HepG2 (cell line): ENCODE data around the gene MBTD1. TPM values are rescaled to one million over a fixed set of nuclear protein-coding genes. Genes with fewer than 3 reads are reported as not detected.
A peak's percentile ranks its signal among the peaks of the same experiment; 100 is the strongest.

Experiments used
- ATF6 ChIP-seq: sonication (generic); formaldehyde crosslinking; conservative IDR thresholded peaks from 2 replicates; pipeline ENCODE4 v1.4.0; 2020; ENCODE audit warnings: missing genetic modification reagents
- ATF7 ChIP-seq, 2 experiments: fragments of 450-650 bp in 1 of 2; sonication (generic) in 1 of 2; formaldehyde crosslinking in 1 of 2; IDR thresholded peaks; 2 replicates each; pipeline versions ENCODE4 v1.4.0 to v1.6.1; 2016 to 2020; ENCODE audit warnings: antibody characterized with exemption in 1 of 2, mild to moderate bottlenecking in 1 of 2, missing genetic modification reagents in 1 of 2
- CSRNP1 ChIP-seq: sonication (generic); formaldehyde crosslinking; IDR thresholded peaks from 2 replicates; pipeline ENCODE4 v1.8.1; 2023; ENCODE audit warnings: mild to moderate bottlenecking, missing genetic modification reagents
- GFI1 ChIP-seq: sonication (generic); formaldehyde crosslinking; IDR thresholded peaks from 2 replicates; pipeline ENCODE4 v1.5.0; 2020; ENCODE audit warnings: missing genetic modification reagents, mild to moderate bottlenecking, borderline replicate concordance
- HOXA3 ChIP-seq: sonication (generic); formaldehyde crosslinking; IDR thresholded peaks from 2 replicates; pipeline ENCODE4 v1.5.0; 2020; ENCODE audit warnings: missing genetic modification reagents
- KMT2B ChIP-seq: IDR thresholded peaks from 2 replicates; pipeline ENCODE4 v1.6.1; 2016; ENCODE audit warnings: missing genetic modification reagents, missing compliant biosample characterization
- MAFK ChIP-seq, 2 experiments: IDR thresholded peaks in 1 of 2; conservative IDR thresholded peaks in 1 of 2; 2 replicates each; pipeline ENCODE4 v1.6.1; 2011; ENCODE audit warnings: improper control_type of control experiment in 2 of 2, low read length in 2 of 2
- POLR2A ChIP-seq, 2 experiments: IDR thresholded peaks; 2 replicates each; pipeline ENCODE4 v1.6.1; 2011; ENCODE audit warnings: low read depth in 2 of 2, low read length in 2 of 2, mild to moderate bottlenecking in 1 of 2, moderate library complexity in 1 of 2; ENCODE audit not compliant: insufficient read depth in 1 of 2
- SNRNP70 ChIP-seq: fragments of 200-400 bp; formaldehyde crosslinking; IDR thresholded peaks from 2 replicates; pipeline ENCODE4 v1.6.1; 2017; ENCODE audit warnings: mild to moderate bottlenecking, low read depth, low read length, moderate library complexity
- ZBTB10 ChIP-seq: sonication (generic); formaldehyde crosslinking; IDR thresholded peaks from 2 replicates; pipeline ENCODE4 v1.4.0; 2020; ENCODE audit warnings: missing genetic modification reagents, borderline replicate concordance
- ZBTB20 ChIP-seq: sonication (generic); formaldehyde crosslinking; IDR thresholded peaks from 2 replicates; pipeline ENCODE4 v1.8.1; 2023; ENCODE audit warnings: missing genetic modification reagents, low read depth, mild to moderate bottlenecking, borderline replicate concordance
- ZNF10 ChIP-seq: sonication (generic); formaldehyde crosslinking; IDR thresholded peaks from 2 replicates; pipeline ENCODE4 v1.4.0; 2020; ENCODE audit warnings: mild to moderate bottlenecking, low read depth, missing genetic modification reagents, borderline replicate concordance
- ZNF484 ChIP-seq: sonication (generic); formaldehyde crosslinking; IDR thresholded peaks from 2 replicates; pipeline ENCODE4 v1.5.1; 2020; ENCODE audit warnings: mild to moderate bottlenecking, low read depth, missing genetic modification reagents, borderline replicate concordance
- ZNF558 ChIP-seq: sonication (generic); formaldehyde crosslinking; IDR thresholded peaks from 2 replicates; pipeline ENCODE4 v1.9.0; 2022; ENCODE audit warnings: mild to moderate bottlenecking, missing genetic modification reagents, borderline replicate concordance
- ZNF713 ChIP-seq: sonication (generic); formaldehyde crosslinking; IDR thresholded peaks from 2 replicates; pipeline ENCODE4 v1.4.0; 2020; ENCODE audit warnings: mild to moderate bottlenecking, missing genetic modification reagents
- ZNF737 ChIP-seq: sonication (generic); formaldehyde crosslinking; IDR thresholded peaks from 2 replicates; pipeline ENCODE4 v1.5.0; 2020; ENCODE audit warnings: missing genetic modification reagents, mild to moderate bottlenecking, borderline replicate concordance
- polyA plus RNA-seq, 8 experiments: library from polyadenylated mRNA; depleted of rRNA in 3 of 8; stranded (reverse) in 7 of 8; unstranded in 1 of 8; fragments of >200 nt; fragmentation: Illumina TruSeq in 4 of 8; extraction: Trizol in 4 of 8; gene quantifications; 2 replicates each; pipeline versions ENCODE4 v1.2.1 to v1.2.3, GENCODE V29; 2011 to 2016; ENCODE audit warnings: low read depth in 4 of 8, missing spikeins in 1 of 8, mixed read lengths in 1 of 8; ENCODE audit not compliant: insufficient read depth in 1 of 8
- total RNA-seq, 5 experiments: library from RNA; depleted of rRNA; stranded (reverse); fragments of >200 nt; fragmentation: Illumina TruSeq; extraction: Trizol; gene quantifications; 2 replicates each; pipeline ENCODE4 v1.2.3, GENCODE V29; 2016; ENCODE audit warnings: low read depth in 1 of 5
- TF ChIP-seq, protein P1 (sequence below): sonication (generic); formaldehyde crosslinking; IDR thresholded peaks from 2 replicates; pipeline ENCODE4 v1.5.0; 2020; ENCODE audit warnings: missing genetic modification reagents, mild to moderate bottlenecking, borderline replicate concordance
- TF ChIP-seq, protein P2 (sequence below): sonication (generic); formaldehyde crosslinking; IDR thresholded peaks from 2 replicates; pipeline ENCODE4 v1.8.0; 2022; ENCODE audit warnings: mild to moderate bottlenecking, missing genetic modification reagents

MBTD1 gene
- total and polyA plus RNA-seq, 2 of the 13 experiments (the other 11 are each of a cell fraction or from before 2014, with no cell fraction given): 20.9 TPM

DNA sequence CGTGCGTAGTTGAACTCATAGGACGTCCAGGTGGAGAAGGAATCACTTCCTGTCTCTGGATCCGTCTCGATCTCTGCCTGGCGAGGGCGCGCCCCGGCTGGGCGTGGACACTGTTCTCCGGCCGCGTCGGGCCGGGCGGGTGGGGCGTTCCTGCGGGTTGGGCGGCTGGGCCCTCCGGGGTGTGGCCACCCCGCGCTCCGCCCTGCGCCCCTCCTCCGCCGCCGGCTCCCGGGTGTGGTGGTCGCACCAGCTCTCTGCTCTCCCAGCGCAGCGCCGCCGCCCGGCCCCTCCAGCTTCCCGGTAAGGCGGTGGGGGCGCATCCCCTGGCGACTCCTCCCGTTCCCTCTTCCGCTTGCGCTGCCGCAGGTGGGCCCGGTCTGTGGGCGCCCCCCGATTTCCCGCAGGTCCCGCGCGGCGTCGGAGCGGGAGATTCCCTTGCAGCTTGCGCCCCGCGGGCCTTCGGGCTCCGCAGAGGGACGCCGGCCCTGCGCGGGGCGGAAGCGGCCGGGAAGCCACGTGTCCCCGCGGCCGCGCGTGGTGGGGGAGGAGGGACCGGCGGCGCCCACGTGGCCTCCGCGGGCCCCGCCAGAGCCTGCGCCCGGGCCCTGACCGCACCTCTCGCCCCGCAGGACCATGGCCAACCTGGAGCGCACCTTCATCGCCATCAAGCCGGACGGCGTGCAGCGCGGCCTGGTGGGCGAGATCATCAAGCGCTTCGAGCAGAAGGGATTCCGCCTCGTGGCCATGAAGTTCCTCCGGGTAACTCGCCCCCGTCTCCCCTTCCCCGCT lies 93.5 kb downstream of the MBTD1 start, which contains the start of gene NME2 (continued):
- TF ChIP-seq CSRNP1 (CRISPR knock-in tag): no peak
- peak; percentile 59; the same call in 1 of the 2 replicates for TF ChIP-seq ZBTB20 (CRISPR knock-in tag)
- TF ChIP-seq, protein P1, sequence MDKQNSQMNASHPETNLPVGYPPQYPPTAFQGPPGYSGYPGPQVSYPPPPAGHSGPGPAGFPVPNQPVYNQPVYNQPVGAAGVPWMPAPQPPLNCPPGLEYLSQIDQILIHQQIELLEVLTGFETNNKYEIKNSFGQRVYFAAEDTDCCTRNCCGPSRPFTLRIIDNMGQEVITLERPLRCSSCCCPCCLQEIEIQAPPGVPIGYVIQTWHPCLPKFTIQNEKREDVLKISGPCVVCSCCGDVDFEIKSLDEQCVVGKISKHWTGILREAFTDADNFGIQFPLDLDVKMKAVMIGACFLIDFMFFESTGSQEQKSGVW (CRISPR knock-in tag): 0 out of 2 replicates have a peak, but pooled peaks have one; percentile 13
- TF ChIP-seq ZNF558 (CRISPR knock-in tag): peak; percentile 91; the same call in 1 of the 2 replicates
- no peak for TF ChIP-seq ZNF713 (CRISPR knock-in tag)
- TF ChIP-seq KMT2B (CRISPR knock-in tag): peak; percentile 31
- peak; percentile 65 for TF ChIP-seq HOXA3 (CRISPR knock-in tag)
- TF ChIP-seq SNRNP70: no peak
- TF ChIP-seq ZNF484: no peak
- TF ChIP-seq ATF6: peak; percentile 33; the same call in 1 of the 2 replicates
- no peak for TF ChIP-seq ZNF10 (CRISPR knock-in tag)
- TF ChIP-seq ZBTB10 (CRISPR knock-in tag): no peak
- no peak for TF ChIP-seq MAFK (conservative IDR thresholded peaks at IDR 0.05 in 1 of 2, IDR thresholded peaks at IDR 0.05 in 1 of 2; ENCODE audit: low read length in 2 of 2)
- peak; percentile 48; the same call in 1 of the 2 replicates for TF ChIP-seq GFI1 (CRISPR knock-in tag)
- TF ChIP-seq, protein P2, sequence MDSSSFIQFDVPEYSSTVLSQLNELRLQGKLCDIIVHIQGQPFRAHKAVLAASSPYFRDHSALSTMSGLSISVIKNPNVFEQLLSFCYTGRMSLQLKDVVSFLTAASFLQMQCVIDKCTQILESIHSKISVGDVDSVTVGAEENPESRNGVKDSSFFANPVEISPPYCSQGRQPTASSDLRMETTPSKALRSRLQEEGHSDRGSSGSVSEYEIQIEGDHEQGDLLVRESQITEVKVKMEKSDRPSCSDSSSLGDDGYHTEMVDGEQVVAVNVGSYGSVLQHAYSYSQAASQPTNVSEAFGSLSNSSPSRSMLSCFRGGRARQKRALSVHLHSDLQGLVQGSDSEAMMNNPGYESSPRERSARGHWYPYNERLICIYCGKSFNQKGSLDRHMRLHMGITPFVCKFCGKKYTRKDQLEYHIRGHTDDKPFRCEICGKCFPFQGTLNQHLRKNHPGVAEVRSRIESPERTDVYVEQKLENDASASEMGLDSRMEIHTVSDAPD (CRISPR knock-in tag): no peak; the same call in 1 of the 2 replicates
- peak; percentile 90 to 93 for TF ChIP-seq POLR2A (IDR thresholded peaks at IDR 0.05; ENCODE audit: insufficient read depth in 1 of 2, low read depth in 2 of 2, low read length in 2 of 2)
- no peak for TF ChIP-seq ATF7 (IDR thresholded peaks at IDR 0.05)
- TF ChIP-seq ATF7 (CRISPR knock-in tag; IDR thresholded peaks at IDR 0.05): no peak
- TF ChIP-seq ZNF737: no peak
